Stimulated activated CD4-positive, alpha-beta T cell treated with anti-CD3 and anti-CD28 coated beads, Interleukin-15, amount 100 ng/mL, for 1 hour (primary cell): ENCODE measurements around the gene POLA1.

Source experiments
- DNase-seq, 2 donors: peaks; one replicate each; pipeline ENCODE4 v3.0.0-alpha.2; 2020; ENCODE audit warnings: low read depth in 1 of 2, low spot score in 1 of 2

Gene POLA1

DNA sequence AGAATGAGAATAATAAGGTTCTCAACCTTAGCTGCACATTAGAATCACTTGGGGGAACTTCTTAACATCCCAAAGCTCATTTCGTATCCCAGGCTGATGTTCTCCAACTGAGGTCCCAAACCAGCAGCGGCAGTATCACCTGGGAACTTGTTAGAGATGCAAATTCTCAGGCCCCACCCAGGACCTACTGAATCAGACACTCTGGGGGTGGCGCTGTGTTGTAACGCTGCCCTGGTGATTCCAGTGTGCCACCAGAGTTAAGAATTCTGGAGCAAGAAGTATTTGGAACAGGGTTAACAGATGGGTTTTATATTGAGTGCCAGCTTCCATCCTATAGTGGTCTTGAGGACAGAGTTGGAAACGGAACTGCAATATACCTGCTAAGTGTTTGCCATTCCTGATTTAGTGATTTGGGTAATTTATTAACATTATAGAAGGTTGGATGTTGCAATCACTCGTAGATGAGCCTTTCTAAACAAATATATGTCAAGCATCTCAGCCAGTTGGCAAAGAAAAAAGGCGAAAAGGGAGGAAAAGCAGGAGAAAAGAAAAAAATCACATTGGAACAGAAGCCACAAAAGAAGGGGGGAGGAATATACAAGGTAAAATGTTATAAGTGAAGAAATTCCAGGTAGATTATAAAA is 181.0 kb downstream of the POLA1 start:
- DNase-seq = no peak

DNA sequence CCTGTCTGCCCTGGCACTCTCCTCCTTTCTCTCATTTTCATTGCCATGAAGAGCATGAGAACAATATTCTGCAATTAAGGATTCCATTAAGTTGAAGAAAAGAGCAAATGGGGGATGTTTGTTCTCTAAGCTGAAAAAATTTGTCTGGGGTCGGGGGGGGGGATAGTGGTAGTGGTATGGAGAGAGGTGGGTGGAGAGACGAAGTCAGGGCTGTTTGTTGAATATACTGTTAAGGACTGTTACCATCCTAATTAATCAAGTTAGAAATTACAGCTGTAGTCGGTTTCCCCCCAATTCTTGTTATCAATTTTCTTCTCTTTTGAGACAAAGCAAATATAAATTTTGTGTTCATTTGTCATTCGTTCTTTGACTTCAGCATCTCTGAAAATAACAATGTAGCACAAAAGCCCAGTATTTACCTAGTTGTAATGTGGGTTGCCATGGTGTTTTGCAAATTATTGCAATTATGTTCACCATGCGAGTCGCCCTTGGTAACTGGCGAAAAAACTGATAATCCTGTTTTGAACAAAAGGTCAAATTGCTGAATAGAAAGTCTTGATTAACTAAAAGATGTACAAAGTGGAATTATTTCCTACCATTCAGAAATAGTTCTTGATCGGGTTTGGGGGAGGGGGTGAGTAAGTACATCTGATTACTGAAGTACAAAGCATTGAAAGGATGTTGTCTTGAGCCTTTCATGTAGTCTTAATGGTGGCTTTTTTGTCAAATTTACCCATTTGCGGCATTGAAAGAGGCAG is 183.0 kb downstream of the POLA1 start:
- no peak for DNase-seq

DNA sequence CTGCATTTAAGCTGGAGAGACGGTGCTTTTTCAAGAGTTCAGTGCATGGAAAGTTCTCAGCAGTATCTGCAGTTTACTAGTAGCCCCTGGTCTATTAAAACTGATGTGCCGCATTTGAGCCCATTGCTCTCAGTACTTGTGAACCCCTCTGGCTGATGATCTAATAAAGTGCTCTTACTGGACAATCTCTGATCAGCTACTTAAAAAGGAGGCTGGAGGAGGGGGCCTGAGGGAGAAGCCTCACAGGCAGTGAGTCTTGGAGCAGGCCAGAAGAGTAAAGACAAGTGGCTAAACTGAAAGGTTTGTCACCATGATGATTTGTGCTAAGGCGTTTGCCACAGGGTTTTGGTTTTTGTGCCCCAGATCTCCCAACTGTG is 183.6 kb downstream of the POLA1 start:
- DNase-seq = no peak

DNA sequence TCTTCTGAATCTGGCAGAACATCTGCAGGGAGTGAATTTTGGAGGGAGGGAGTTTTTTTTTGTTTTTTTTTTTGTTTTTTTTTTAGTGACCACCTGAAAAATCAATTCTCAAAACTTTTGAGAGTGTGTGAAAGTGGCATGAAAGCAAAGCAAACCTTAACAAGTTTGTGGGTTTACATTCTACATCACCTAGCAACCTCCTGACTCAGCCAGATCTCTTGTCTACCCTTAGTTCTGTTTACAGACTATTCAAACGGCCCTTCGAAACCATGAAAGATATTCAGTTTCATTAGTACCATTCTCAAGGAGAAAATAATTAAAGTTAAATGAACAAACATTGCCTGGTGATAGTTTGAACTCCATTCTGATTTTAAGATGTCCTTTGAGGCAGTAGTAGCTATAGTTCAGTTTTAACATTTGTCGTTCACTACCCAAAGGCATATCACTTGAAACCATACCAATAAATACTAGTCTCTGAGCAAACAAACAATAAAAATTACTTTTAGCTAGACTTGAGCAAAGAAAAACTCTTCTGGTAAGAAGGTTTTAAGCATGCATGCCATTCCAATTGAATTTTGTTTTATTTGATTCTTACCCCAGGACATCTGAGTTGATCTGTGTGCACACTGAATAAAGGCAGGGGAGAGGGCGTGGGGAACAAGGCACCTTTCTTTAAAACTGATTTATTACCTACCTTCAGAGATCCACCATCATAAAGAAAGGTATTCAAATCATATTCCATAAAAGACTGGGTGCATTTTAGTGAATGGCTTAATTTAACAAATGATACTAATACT is 184.3 kb downstream of the POLA1 start:
- no peak for DNase-seq

DNA sequence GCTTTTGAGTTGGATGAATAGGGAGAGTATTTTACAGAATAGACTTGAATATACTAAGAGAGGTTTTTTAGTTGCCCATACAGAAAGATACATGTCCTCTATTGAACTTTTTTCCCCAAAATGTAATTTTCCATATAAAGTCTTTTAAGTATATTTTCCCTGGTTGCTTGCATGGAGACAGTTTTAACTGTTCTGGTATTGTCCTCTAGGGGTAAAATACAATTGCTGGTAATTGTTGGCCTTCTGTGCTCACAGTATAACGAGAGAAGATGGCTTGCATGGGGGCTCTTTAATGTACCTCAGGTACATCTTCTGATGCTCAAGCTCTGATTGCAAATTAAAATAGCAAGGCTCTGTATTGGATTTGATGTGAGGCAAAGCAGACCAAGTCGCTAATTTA is 186.0 kb downstream of the POLA1 start:
- no peak for DNase-seq

DNA sequence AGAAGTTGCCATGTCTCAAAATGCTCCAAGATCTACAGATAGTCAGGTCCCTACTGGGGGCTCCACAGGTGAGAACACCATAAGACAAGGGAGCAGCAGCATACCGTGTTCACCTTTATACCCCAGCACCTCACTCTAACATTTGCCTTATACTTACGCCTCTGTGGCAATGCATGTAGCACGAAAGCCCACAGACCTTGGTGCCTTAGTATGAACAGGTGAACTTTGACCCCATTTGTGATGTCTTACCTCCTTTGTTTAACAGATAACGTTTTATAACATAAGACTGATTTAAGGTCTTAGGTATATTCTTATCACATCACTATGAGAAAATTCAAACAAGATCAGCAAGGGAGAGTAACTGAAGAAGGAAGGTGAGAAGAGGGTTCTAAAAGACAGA is 193.2 kb downstream of the POLA1 start:
- DNase-seq = no peak

DNA sequence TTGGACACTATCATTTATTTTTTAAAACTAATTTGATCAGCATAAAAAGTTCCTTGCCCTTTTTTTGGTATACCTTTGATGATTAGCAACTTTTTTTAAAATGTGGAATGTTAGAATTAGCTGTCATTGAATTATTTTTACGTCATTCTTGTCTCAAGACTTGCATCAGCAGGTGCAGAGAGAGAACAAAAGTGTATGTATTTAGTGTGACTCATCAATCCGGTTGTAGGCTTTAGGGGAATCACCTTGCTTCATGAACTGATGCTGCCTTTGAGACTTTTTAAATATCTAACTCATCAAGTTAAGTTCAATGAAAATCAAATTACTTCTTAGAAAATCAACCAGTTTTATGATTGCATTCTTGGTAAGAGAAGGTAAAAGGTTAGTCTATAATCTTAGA is 197.0 kb downstream of the POLA1 start:
- DNase-seq = no peak

DNA sequence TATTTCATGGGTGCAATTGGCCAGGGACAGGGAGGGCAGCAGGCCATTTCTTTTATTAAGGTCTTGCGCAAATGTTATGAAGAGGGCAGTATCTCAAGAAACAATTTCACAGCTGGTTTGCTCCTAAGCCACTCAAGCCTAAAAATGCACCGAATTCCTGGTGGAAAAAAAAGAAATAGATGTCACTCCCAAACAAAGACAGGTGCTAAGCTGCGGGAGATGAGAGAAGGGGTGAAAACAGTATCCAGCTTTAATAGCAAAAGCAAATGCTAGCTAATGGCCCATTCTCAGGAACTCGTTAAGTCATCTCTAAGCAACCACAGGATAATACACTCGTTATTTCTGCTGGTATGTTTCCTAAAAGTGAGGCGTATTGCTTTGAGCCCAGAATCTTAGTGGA is 205.7 kb downstream of the POLA1 start:
- DNase-seq = no peak

DNA sequence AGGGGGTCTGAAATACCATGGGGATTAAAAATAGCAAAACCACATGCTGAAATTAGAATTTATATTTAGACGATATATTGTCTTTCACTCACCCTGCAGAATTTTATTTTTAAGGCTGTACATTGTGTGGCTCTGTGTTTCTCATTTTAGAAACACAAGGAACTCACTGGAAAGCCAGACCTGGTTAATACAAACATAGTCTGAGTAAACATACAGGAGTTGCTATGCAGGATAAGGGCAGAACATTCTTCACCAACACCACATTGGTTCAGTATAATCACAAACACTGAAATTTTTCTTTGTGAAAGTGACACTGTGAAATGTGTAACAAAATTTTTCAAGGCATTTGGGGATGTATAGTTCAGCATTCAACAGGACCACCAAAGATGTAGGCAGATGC is 206.5 kb downstream of the POLA1 start:
- no peak for DNase-seq

DNA sequence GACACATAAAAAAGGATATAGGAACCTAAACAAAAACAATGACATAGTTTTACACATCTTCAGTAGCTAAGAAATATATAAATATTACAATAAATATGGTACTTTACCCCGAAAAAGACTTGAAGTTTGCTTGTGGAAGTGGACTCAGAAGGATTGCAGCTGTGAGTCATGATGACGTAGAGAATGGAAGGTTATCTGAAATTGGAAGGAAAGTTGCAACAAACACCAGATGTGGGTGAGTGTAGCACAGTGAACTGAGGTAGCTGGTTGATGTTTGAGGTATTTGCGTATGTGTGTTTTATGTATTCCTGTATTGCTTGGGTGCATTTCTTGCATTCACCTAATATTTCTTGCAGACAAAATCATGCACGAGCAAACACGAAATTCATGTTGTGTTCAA is 209.1 kb downstream of the POLA1 start:
- no peak for DNase-seq

DNA sequence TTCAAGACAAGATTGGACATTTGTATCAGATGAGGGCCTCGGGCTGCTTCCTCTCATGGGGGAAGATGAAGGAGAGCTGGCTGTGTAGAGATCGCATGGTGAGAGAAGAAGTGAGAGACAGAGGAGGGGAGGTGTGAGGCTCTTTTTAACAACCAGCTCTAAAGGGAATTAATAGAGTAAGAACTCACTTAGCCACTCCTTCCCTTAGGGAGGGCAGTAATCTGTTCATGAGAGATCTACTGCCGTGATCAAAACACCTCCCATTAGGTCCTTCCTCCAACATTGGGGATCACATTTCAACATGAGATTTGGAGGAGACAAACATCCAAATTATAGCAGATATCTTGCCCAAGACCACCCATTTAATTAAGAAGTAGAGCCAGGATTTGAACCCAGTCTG is 225.0 kb downstream of the POLA1 start:
- no peak for DNase-seq

DNA sequence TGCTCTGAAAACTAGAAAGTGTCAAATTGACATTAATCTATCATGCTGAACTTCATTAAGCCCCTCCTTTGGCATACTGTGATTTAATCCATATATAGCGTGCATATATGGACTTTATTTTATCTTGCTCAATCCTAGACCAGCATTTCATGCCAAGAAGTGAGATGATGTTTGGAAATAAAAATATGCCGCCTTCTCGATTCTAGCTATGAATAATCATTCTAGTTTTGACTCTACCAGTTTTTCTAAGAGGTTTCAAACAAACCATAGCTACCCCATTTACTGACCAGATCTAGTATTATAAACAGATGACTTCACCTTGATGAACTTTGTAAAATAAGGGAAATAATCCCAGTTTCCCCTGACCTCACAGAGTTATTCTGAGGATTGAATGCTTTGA is 227.1 kb downstream of the POLA1 start:
- no peak for DNase-seq

DNA sequence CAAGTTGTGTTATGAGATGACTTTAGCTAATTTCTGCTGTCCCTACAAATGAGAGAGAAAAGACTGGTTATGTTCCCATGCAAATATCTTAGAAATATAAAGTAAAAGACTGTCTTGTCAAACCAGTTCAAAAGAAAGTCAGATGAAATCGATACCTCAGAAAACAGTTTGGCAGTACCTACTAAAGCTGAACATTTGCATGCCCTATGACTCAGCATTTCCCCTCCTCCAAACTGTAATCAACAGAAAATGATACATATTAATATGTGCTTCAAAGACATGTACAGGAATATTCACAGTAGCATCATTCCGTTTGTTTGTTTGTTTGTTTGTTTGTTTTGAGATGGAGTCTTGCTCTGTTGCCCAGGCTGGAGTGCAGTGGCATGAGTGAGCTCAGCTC is 231.7 kb downstream of the POLA1 start:
- DNase-seq = no peak

DNA sequence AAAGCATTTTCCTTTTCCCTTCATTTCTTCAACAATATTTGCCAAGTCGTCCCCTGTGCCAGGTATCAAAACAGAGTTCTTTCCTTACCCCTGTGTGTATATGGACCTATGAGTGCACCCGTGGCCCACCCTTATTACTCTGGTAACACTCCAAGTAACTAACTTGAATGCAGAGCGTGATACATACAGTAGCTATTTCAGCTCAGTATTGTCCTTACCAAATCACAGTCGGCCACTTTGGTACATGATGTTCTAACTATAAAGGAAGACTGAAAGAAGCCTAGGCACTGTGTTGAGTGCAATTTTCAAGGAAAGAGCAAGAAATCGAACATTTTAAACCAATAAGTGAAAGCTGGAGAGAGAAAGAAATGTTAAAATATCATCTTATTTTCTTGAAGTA is 233.7 kb downstream of the POLA1 start:
- DNase-seq = no peak

DNA sequence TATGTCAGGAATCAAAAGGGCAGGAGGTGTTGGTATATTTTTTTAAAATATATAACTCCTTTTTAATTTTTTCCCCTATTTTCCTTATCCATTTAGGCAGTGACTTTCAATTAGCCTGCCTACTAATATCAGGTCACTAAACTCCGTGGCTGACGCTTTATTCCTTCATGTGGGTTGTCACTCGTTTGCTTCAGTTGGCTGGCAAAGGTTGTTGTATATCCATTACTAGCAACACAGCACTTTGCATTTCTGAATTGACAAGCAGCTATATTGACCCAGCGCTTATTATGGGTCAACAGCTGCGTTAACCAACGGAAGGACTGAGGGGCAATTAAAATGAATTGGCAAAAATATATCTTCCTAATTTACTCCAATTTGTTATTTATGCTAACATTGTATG is 234.4 kb downstream of the POLA1 start:
- DNase-seq = no peak

DNA sequence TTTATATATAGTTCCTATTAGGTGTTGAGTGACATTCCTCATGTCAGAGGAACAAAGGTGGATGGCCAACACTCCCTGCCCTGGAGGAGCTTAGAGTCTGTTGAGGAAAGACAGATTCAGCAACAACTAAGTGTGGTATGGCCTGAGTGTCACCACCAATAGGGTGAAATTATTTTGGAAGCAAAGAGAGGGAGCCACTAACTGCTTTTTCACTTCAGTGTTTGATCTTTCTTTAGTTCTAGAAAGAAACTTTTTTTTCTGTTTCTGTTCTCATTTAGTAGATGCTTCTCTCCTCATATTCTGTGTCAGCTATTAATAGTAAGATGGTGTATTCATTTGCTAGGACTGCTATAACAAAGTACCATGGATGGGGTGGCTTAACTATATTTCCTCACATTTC is 240.6 kb downstream of the POLA1 start:
- DNase-seq = no peak

DNA sequence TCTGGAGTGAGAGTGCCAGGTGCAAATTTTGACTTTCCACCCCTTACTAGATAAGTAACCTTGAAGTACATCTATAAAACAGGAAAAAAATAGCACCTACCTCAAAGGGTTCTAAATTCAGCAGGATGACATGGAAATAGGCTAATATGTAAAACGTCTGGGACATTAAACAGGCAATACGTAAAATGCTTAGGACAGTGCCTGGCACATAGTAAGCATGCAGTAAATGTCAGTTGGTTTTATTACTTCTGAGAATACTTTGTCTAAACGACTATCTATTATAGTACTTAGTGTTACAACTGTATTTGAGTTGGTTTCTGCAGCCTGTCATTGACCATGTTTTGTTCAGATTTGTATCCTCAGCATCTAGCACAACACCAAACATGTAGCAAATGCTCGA is 251.3 kb downstream of the POLA1 start:
- no peak for DNase-seq

DNA sequence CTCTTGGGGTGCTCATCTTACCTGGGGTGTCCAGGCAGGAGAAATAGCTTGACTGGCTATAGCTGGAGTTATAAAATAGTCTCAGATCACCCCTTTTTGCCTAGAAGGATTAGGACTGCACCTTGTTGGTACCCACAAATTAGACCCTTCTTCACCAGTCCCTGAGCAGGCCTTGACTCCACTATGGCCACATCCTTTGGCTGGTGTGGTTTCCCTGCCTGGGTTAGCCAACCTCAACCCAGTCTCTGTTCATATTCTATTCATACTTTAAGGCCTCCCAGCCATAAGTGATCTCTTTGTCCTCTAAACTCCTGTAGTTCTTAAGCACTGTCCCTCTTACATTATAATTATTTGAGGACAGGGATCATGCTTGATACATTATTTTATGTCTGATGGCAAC is 252.7 kb downstream of the POLA1 start:
- DNase-seq = no peak

DNA sequence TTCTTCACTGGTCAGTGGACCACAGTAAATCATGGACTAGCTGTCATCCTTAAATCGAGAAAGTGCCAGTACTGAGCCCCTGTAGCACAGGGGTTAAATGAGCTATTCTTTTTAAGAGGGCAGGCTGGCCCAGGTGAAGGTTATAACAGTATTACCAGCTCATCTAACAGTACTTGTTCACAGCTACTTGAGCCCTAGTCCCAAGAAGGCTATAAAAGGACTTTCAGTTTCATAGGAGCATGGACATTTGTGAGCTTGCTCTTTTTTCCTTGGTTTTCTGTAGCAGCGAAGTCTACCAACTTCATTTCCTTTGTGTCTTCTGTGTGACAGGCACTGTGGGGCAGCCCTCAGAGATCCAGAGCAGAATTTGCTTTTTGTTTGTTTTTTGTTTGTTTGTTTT is 261.0 kb downstream of the POLA1 start:
- no peak for DNase-seq

DNA sequence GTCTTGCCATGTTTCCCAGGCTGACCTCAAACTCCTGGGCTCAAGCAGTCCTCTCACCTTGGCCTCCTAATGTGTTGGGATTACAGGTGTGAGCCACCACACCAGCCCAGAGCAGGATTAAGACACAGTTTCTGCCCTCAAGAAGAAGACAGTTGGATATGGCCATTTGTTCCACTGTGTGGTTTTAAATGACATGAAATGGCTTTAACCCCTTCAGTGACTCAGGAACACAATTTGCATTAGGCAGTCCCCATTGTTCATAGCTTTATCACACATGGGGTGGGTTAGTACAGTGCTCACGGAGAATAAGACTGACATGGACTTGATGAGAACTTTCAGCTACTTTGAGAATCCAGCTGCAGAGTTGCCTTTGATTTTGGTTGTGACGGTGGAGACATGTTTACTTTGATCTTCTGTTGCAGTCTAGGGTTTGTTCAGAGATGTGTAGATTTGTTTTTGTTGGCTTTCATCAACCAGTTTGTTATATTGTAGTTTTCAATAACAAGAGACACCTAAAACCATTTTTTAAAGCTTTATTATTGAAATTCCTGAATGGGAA is 261.7 kb downstream of the POLA1 start:
- no peak for DNase-seq

DNA sequence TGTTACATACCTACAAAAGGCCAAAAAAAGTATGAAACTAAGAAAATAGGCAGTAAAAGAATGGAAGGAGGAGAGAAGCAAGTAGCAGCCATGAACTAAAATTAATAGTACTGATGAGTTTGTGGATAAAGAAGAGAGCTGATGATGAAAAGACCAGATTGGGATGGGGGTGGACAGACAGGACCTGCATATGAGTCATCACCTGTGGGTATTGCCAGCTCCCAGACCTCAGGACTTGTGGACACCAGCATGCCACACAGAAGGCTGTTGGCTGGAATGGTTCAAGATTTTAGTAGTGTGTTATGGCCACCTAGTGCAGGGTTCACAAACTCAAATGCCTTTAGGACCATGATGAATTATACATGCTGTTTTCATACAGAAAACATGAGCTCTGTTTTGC is 263.1 kb downstream of the POLA1 start:
- DNase-seq = no peak

DNA sequence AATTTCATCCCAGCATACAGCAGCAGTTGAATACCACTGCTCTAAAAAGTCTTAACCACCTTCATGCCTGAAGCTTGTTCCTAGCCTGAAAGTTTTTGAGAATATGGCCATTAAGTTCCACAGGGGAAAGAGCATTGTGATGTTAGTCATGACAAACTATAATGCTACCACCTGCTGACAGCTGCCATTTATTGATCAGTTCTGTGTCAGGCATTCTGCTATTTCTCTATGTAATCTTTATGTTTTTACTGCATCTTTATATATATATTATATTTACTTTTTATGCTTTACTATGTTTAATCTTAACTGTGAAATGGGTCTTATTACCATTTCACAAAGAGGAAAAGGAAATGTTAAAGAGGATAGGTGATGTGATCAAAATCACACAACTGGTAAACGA is 268.1 kb downstream of the POLA1 start:
- no peak for DNase-seq
